ENCODE measurements around the gene DAB1.

DAB1 gene

DNA sequence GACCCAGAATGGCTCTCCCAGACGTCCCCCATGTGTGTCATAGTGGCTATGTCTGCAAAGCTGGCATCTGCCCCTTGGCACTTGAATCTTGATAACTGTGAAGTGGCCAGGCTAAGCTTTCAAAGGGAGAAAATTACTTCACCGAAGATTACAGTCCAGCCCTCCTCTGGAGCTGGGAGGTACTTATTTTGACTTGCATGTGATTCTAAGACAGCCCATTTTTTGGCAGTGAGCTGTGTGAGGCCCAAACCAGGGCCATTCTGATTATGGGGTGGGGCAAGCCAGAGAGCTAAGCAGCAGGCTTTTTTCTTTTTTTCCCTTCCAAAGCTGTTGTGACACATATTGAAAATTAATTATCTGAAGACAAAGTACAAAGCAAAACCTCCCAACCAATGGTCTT is 415.9 kb downstream of the DAB1 start:
- no peak for DNase-seq

DNA sequence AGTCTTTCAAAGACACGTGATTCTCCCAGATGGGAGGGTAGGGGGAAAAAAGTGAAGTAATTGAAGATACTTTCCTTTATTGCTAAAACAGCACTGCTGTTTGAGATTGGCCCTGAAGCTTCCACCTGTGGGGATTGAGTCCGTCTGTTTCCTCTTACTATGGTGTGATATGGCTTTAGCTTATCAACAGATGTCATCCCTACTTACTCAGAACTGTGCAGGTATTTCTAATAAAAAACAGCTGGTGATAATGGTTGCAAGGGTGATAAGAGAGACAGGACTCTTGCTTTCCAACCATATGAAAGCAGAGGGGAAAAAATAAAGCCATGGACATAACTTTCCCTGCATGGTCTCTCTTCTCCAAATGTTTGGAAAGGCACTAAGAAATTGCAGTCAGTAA is 416.4 kb downstream of the DAB1 start:
- DNase-seq = no peak

DNA sequence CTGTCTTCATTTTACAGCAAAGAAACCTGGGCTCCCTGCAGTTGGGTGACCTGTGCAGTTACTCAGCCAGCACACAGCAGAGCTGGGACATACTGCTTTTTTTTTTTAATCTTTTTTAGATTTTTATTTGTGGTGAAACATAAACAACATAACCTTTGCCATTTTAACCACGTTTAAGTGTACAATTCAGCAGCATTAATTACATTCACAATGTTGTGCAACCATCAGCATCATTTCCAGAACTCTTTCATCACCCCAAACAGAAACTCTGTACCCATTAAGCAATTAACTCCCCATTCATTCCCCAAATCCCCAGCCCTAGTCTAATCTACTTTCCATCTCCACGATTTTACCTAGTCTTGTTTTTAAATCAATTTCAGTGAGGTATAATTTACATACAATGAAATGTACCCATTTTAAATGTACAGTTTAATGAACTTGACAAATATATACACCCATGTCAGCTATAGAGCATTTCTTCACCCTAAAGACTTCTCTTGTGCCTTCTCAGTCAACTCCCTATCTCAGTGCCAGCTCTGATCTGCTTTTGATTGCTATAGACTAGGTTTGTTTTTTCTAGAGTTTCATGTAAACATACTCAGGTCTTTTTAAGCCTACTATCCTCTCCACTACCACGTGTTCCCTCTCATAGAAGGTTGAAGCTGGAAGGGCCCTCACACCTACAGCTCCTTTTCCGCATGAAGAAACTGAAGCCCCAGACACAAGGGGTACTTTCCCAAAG is 420.3 kb downstream of the DAB1 start:
- no peak for DNase-seq

DNA sequence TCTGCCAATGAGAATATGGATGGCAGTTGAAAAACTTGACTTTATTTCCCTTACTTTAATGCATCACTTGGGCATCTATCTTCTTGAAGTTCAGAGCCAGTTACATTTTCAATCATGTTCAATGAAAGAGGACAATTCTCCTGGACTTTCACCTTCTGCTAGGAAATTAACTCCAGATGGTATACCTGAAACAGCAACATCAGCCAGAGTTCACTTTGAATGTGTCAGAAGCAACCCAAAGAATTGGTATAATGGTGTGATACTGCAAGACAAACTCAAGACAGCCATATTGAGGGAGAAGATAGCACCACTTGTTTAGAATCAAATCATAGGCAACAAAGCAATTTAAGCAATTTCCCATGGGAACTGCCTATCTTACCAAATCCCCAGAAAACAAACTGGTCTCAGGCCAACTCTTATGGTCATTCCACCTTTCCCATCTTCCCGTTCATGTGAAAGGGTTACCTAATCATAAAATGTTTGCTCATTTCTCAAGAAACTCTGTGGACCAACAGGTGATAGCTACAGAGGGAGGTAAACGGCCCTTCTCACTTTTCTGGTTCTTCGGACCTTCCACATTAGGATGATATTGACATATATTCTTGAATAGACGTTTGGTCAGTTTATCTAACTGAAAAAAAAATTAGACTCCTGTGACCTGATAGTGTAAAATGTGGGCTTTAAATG is 428.3 kb downstream of the DAB1 start:
- DNase-seq = no peak

DNA sequence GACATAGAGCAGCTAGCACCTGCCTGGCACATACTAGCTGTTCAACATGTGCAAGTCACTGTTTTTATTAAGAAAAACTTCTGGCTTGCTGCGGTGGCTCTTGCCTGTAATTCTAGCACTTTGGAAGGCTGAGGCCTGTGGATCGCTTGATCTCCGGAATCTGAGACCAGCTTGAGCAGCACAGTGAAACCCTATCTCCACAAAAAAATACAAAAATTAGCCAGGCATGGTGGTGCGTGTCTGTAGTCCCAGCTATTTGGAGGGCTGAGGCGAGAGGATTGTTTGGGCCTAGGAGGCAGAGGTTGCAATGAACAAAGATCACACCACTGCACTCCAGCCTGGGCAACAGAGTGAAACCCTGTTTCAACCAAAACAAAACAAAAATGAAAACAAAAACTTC is 430.4 kb downstream of the DAB1 start:
- DNase-seq = no peak

DNA sequence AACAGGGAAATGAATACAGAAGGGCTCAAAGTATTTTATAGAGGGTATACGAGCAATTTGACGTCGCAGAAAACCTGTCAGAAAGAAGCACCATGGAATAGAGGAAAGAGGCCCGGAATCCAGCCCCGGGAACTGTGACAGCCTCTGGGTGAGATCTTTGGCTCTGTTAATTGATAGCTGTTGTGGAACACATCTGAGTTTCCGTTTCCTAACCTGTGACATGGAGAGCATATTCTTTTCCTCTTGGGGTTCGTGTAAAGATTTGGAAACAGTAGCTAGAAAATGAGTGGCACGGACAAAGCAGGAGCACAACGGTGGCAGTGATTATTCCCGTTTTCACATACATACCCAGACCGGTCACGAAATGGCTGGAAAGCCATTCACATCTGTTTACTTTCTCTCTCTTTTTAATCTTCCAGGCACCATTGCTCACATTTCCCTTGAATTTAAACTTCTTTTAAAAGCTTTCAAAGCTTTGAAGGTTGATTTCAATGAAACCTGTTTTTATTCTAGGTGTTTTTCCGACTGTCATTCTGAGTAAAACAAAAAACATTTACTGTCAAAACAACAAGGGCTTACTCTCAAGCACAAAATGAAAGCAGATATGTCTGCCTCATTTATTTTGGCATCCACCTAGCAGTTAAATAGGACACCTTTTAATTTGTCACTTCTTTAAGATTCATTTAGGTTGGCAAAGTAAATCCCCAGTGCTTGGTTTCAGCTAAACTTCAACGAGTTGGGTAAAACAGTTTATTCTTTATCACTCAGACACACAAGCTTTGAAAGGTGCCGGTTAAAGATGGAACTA is 431.3 kb downstream of the DAB1 start:
- no peak for DNase-seq

DNA sequence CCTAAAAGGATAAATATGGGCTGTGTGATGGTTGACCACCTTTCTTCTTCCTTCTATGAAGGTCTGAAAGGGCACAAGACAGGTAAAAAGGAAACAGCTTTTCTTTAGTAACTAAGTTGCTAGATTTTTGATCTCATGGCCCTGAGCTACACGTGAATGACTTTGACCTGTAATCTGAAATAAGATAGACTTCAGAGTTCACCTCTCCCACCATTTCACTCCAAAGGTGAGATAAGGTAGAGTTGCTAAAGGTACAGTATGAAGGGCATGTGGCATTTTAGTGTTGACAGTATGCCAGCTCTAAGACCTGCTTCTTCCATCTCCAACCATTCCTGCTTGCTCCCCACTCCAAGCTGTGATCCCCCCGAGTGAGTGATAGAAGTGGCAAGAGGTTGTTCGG is 432.3 kb downstream of the DAB1 start:
- DNase-seq = no peak

DNA sequence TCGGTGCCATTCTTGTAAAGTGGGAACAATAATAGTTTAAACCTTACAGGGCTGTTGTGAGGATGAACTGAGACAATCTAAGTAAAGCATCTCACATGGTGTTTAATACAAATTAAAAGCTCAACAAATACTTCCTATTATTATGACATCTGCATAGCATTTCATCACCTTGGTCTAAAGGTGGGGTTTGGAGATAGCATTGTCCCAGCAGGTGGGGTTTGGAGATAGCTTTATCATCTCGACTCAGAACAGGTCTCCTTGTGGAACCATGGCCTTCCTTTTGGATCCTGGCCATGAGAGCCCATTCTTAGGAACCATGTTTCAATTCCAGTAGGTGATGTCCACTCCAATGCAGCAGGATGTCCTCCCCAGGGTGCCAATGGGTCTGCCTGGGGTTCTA is 437.5 kb downstream of the DAB1 start:
- no peak for DNase-seq

DNA sequence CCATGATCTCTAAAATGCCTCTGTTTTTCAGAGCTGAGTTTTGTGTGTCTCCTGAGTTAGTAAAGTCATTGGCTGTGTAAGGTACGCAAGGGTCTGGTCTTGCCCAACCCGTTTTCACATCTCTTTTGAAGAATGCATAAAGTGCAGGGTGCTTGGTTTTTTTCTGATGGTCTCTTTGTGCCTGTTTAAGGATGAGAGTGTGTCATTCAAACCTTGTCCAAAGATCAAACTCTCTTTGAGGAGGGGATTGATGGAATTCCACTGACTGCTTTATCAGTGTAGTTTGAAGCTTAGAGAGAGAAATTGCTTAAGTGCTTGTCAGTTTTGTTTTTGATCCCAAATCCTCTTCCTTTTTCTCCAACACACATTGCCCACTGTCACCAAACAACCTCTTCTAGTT is 438.0 kb downstream of the DAB1 start:
- DNase-seq = no peak

DNA sequence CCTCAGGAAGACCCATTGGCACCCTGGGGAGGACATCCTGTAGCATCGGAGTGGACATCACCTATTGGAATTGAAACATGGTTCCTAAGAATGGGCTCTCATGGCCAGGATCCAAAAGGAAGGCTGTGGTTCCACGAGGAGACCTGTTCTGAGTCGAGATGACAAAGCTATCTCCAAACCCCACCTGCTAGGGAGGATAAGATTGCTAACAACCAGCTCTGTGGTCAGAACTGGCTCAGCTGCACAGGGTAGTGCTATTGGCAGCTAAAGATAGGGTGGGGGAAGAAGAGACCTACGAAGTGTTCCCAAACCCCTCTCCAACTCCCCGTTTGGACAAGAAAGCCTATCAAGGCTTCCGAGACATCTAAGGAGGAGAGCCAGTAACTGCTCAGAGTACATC is 440.4 kb downstream of the DAB1 start:
- no peak for DNase-seq

DNA sequence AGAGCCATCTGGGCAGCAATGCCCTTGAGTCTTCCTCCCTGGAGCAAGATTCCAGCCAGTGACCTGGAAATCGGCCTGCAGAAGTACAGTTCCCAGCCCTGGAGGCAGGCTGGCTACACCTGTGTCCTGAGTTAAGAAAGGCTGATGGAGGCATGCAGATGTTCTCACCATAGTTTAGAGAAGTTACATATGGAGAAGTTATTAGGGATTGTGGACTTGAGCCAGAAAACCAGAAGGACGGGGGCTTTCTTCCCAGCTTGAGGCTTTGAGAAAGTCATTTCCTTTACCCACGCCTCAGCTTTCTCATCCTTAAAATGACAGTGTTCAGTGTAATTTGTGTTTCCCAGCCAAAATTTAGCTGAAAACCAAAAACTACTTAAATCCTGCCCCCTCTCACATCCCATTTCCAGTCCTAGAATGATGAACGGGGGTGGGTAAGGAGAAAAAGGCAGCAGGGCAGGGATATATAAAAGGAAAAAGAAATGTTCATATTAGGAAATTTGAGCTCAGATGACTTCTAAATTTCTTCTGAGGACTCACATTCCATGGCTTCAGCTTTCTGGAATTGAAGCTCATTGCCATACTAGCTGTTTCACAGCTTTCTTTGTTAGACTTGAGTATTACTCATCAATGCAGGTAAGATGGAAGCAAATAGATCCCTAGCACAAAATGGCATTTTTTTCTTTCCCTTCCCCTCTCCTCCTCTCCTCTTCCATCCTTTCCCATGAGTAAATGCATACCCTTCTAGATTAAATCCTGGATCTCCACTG is 443.7 kb downstream of the DAB1 start:
- no peak for DNase-seq

DNA sequence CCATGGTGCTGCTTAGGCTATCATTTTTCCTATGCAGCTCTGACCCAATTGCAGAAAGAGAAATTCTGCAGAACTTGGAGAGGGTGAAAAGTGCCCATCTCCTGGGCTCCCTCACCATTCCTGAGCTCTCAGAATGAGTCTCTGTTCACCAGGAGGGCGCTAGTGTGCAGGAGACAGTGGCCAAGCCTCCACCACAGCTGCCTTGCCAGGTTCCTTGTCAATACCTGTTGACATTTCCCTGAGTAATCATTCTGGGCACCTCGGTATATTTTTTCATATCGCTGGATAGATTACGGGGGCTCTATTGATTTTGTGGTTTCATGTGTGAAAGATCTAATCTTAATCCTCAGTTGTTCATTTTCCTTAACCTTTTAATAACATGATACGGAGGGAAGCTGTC is 445.0 kb downstream of the DAB1 start:
- no peak for DNase-seq

DNA sequence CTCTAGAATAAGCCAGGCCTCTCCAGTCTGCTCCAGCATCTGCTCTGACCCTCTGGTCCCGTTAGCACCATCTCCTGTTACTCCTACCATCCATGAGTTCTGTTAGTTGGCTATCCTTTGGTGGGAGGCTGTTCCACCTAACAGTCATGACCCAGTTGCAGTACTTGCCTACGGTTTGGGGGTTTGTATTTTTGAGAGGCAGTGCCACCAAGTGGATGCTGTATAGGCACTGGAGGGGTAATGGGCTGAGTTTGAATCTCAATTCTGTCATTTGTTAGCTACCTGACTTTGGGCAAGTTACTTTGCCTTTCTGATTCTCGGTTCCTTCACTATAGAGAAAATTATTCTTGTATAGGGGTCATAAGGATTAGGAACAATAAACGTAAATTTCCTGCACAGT is 445.9 kb downstream of the DAB1 start:
- DNase-seq = no peak

DNA sequence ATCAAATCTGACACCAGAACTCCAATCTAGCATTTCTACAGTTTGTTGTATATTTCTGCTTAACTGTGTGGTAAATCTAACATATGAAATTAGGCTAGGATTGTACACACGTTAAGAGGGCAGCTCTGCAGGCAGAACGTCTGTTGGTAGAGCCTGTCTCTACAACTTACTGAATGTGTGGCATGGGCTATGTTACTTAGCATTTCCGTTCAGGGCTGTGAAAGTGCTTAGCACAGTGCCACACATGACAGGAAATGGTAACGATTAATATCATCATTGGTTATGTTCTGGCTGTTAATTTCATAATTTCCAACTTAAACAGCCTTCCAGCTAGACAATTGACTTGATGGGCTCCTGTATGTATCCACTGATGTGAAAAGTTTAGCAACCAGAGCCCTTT is 448.4 kb downstream of the DAB1 start:
- DNase-seq = no peak

DNA sequence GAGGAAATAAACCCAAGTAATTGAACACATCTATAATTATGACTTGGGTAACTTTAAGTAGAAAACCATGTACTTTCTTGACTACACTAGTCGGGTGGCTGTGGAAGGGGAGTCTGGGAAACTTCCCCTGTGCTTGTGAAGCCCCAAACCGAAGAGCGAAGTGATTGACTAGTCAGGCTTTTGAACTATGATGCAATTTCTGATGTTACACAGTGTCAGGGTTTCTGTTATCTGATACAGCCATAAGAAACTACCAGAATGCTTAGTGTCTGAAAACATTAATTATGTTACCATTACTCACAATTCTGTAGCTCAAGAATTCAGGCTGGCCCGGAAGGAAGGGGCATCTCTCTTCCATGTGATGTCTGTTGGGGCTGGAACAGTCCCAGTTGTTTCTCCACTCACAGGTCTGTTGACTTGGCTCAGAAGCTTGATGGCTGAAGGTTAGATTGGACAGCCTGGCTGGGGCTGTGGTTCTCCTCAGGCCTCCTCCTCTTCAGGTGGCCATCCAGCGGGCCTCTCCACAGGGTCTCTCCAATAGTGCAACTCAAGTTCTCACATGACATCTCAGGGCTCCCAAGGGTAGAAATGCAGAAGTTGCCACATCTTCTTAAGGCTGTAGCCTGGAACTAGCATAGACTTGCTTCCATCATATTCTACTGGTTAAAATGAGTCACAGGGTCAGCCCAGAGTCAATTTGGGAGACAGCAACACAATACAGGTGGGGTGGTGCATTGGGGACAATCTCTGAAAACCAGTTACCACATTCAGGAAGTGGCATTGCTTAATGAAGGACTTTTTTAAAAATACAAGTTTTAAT is 449.7 kb downstream of the DAB1 start:
- DNase-seq = no peak

DNA sequence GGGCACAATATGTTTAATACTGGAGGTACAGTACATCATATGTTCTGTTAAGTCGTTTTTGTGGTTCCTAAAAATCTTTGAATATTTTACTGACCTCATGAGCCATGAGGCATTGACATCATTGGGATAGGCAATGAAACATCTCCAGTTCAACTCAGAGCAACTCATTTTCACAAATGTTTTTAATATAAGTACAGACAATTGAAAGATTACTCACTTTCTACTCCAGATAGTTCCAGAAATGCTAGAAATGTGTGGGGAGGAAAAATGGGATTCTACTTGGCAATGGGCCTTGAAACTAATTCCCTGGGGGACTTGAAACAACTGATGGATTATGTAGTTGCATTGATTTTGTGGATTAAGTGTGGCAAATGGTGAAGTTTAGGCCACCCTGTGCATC is 450.9 kb downstream of the DAB1 start:
- DNase-seq = no peak

DNA sequence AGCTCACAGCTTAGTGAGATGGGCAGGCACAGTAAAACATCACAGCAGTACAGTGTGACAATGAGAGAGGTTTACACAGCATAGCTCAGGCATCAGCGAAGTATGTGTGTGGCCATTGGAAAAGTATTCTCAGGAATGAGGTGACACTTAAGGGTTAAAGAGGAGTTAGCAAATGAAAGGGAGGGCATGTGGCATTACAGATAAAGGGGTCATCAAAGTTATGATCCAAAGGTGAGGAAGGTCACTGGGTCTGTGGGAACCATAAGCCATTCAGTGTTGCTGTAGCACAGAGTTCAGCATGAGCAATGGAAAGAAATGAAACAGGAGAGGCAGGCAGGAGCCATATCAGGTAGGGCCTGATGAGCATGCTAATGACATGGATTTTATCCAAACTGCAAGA is 453.6 kb downstream of the DAB1 start:
- DNase-seq = no peak

DNA sequence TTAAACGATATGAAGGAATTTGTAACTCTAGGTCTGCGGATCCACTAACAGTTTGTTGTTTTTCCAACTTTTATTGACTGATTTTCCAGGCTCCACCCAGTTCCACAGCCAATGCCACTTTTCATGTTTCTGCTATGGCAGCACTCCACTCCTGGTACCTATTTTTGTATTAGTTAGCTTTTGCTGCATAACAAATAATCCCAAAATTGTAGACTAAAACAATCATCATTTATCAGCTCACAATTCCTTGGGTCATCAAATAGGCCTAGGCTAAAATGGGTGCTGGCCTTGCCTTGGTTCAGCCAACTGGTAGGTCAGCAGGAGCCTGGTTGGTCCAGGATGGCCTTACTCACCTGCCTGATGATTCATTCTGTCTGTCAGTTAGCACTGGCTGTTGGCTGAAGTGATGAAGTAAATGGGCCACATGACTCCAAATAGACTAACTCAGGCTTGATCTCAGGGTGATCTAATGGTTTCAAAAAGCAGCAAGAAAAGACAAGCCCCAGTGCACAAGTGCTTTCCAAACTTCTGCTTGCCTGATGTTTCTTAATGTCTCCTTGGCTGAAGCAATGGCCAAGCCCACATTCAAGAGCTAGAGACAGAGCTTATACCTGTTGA is 454.9 kb downstream of the DAB1 start:
- DNase-seq = no peak

DNA sequence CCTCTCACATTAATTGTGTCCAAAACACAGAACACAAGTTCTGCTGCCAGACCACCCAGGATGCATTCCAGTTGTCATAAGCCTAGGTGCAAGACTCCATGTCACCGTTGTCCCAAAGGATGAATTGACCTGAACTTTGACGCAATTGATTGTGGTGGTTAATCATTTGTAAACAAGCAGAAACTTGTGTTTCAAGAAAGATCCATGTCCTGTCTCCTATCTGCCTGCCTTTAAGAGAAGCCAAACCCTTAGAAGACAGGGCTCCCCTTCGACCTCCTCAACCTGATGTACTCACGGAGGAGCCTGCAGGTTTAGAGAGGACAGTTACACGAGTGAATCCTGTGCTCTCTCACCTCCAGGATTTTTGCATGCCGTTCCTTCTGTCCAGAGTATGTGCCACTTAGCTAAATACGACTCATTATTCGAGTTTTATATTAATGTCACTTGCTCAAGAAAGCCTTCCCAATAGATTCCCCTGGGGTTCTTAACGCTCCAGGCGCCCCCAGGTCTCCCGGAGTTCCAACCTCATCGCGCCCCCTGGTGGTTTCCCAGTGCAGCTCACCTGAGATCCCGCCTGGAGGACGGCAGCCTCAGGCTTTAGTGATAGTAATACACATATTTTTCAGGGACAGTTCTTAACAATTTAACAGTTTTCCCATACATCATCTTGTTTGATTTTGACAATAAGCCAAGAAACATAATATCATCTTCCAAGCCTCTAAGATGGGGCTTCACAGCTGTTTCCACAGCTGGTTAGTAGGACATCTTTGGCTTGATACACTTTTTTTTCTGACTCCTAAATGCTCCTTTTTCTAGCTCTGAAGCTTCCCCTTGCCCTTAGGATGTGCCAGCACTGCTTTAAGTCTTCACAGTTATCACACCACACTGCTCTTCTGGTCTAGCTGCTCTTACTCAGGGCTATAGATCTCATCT is 455.7 kb downstream of the DAB1 start:
- no peak for DNase-seq

DNA sequence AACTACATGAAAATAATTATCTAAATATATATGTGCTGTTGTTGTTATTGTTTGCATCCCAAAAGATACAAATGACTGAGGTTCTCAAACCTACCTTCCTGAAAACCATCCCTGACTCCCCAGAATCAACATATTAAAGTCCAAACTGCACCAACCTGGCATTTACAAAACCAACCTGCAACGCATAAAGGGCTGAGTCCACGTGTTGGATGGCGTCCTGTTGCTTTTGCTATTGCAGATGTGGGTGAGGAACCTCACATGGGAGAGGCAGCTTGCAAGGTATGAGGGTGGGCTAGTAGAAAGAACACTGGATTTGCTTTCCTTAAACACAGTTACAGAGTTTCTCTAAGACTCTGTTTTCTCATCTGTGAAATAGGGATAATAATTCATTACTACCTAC is 456.5 kb downstream of the DAB1 start:
- DNase-seq = no peak

DNA sequence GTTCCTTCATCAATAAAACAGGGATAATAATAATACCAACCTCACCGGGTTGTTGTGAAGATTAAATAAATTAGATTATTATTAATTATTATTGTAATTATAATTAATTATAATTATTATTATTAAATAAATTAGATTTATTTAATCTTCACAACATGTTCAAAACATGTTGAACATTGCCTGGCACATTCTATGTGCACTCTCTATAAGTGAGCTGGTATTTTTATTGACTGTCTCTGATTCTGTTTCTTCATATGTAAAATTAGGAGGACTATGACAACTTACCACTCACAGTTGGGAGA is 457.2 kb downstream of the DAB1 start:
- DNase-seq = no peak
